Measurements from ENCODE around the gene FMO2.
"Not testable (repeated sequence)": the region's sequence is repeated elsewhere in the genome, so short reads cannot be mapped to it uniquely, and the experiment has no call there.

The FMO2 gene

DNA sequence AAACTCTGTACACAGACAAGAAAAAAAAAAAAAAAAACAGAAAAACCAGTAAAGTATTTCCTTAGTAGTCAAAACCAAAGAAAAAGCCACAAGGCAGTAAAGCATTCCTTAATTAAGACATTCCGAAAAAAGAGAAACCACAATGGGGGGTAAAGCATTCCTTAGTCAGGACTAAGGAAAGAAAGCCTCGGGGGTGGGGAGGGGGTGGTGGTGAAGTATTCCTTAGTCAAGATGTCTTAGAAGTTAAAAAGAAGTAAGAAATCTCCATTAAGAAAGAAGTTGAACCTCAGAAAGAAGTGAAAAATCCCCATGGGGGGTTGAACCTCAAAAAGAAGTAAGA, 35.0 kb downstream of the FMO2 start:
- no peak for DNase-seq

- no peak for DNase-seq
Observed at GRCh38 chr1:171220581-171221054, 35.5 kb downstream of the FMO2 start.

DNA sequence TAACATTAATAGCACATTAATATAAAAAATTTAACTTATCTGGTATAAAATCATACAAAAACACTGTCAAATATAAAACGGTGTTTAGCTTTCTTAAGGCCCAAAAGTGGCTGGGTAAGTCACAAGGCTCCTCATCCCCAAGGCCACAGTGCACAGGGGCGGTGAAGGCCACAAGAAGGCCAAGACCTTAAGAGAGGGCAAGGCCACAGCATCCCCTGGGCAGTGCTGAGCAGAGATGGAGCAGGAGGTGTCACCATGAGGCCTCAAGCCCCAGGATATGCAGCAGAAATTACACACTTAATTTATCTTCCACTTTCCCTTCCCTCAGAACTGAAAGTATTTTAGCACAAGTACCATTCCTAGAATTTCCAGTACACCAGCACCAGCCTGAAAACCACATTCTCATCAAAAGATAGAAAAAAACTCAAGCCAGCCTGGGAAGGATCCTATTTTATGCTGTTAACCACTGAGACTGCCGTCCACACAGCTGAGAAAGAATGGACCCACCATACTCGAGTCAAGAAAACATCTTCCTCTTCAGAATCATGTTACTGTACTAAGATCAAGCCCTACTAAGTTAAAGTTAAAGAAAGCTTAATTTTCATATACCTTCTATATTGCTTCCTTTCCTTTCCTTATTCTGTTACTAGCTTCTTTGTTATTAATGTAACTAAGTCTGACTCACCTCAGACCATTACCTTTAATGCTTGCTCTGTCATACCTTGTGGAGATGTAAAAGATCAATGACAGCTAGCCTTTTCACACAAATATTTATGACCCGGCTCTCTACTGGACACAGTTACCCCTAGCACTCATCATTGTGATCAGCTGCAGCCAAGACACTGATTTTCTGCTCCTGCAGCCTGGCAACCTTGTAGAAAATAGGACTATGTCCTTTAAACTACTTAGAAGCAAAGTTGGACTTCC, 36.8 kb downstream of the FMO2 start:
- DNase-seq = no peak

GRCh38 chr1:171222936-171223335, 37.8 kb downstream of the FMO2 start:
- DNase-seq = no peak

DNA sequence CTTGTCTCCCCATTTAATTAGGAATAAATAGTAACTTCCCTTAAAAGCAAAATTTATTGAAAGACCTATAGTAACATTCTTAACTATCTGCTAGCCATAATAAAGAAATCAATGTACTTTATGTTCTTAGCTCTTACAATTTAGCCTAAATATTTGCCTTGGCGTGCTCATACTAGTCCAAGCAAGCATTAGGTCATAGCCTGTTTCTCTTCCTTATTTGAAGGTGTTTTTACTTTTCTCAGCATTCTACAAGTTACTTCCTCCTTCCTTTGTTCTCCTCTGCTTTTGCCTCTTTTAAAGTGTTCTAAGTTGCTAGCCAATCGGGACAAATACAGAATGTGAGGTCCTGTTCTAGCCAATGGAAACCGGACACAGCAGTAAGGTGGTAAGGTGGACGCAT, 39.2 kb downstream of the FMO2 start:
- DNase-seq = not testable (repeated sequence)

GRCh38 chr1:171226747-171227370, 41.8 kb downstream of the FMO2 start:
- DNase-seq = no peak

DNA sequence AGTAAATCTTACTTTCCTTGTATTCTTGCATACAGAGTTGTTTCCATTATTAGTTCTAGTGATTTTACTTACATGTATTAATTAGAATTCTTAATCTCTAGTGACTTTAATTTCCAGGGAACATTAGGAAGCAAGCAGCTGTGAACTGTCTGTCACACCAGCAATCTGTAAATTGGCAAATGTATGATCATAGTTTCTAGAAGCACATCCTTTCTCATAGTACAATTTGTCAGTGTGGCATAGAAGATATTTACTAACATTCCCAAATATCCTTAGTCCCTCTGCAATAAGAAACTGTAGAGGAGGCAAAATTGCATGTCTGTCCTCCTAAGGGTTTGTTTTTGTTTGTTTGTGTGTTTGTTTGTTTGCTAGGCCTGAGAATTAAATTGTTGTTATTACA, 46.2 kb downstream of the FMO2 start:
- DNase-seq = no peak

DNA sequence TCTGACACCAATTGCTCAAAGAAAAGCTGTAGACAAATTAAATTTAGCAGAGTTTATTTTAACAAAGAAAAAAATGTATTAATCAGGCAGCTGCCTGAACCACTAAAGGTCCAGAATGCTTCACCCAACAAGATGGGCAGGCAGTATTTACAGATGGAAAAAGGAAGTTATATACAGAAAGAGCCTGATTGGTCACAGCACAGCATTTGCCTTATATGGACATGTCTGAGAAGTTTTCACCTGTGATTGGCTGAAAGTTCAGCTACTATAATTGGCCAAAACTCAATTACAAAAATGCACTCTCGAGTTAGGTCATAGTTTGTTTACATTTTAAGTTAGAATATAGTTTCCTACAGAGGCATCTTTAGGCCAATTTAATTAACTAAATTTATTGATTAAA, 48.1 kb downstream of the FMO2 start:
- no peak for DNase-seq

DNA sequence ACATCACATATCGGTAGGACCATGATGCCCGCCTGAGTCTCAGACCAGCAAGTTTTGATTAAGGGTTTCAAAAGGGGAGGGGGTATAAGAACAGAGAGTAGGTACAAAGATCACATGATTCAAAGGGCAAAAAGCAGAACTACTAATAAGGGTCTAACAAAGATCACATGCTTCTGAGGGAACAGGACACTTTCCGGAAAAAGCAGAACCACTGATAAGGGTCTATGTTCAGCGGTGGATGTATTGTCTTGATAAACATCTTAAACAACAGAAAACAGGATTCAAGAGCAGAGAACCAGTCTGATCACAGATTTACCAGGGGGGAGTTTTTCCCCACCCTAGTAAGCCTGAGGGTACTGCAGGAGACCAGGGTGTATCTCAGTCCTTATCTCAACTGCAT, 51.1 kb downstream of the FMO2 start:
- not testable (repeated sequence) for DNase-seq

DNA sequence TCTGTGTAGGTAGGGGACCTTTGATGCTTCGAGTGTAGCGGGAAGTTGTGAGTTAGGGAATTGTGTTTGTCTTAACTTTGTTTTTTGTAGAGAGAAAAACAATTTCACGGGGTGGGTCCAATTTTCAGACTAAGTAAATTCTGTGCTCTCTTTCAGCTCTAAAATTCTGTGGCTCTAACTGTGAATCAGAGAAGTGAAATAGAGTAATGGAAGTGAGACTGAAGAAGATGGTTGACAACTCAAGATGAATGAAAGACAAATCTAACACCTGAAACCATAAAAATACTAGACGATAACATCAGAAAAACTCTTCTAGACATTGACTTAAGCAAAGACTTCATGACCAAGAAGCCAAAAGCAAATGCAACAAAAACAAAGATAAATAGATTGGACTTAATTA, 58.8 kb downstream of the FMO2 start:
- DNase-seq = no peak

- peak; percentile 34 for DNase-seq
Observed at GRCh38 chr1:171245458-171246064, 60.5 kb downstream of the FMO2 start.

- no peak for DNase-seq
Observed at GRCh38 chr1:171247501-171247900, 62.4 kb downstream of the FMO2 start.

- no peak for DNase-seq
Observed at GRCh38 chr1:171248302-171248701, 63.2 kb downstream of the FMO2 start, which contains the start of gene FMO1. FMO1 (plus strand) TSS chr1:171248494; CDS start chr1:171258088, 9,594 bp downstream.

DNA sequence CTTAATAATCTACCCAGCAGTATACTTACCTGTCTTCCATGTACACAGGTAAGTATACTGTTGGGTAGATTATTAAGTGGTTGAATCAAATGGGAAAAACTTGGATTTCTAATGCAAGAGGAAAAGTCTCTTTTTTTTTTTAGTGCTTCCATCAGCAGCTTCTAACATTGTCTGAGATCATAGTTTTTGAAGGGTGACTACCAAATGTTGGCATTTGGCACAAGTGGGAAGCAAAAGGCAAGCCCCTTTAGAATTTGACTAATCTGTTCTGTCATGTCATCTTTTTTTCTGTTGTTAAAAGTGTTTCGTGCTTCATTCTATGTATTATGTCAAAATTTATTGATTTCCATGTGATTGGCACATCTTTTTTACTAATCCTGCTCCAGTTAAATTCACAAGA, 63.7 kb downstream of the FMO2 start:
- no peak for DNase-seq

DNA sequence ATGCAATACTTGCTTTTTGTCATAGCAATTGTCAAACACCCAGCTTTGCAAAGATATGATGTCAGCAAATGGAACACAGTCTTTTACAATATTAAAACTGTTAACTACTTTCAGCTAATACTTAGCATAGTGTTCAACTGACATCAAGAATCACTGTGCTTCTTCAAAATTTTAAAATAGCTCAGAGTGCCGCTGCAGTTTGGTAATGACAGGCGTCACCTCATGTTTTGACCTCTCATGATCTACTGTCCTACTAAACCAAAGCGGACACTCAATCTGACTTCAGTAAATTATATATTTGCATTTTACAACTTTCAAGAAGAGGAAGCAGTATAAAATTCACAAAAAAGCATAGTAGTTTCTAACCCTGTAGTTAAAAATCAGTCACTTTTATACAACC, 65.2 kb downstream of the FMO2 start:
- DNase-seq = no peak

DNA sequence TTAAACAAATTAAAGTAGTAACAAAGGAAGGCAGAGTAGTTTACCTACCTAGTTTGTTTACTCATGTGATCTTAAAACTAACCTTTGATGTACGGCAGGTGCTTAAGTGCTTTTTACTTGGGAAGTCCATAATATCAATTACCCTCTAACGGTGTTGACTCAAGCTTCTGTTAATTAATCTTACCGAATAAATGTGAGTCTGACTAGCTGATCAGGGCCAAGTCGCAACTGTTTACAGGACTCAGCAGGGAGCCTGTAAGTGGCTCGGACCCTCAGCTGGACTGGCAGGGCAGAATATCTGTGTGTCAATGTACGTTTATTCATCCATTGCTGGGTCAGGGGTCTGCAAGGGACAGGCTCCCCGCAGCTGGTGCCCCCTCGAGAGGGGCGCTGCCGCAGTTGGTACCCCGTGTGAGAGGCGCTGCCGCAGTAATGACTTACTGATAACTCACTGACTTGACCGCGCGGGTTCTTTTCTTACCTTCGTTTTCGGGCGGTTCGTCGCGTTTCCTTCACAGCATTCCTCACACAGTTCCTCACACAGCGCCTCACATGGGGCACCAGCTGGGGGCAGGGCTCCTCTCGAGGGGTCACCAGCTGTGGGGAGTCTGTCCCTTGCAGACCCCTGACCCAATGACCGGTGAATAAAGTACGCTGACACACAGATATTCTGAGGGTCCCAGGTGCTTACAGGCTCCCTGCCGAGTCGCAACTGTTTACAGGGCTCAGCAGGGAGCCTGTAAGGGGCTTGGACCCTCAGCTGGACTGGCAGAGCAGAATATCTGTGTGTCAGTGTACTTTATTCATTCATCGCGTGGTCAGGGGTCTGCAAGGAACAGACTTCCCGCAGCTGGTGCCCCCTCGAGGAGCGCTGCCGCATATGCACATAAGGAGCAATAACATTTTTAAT, 66.2 kb downstream of the FMO2 start:
- peak; percentile 22 for DNase-seq

DNA sequence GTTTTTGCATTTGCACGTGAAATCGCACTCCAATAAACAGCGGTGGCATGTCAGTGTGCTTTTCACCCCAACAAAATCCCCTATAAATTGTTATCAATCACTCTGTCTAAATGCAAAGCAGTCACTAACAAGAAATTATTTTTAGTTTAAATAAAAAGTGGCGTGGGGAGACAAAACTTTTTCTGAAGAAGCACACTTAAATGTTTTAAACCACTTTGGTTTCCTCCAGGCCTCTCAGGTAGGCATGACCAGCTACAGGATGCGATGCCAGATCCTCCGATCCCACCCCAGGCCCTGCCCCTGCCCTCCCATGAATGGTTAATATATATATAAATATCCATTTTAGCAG, 66.8 kb downstream of the FMO2 start:
- DNase-seq = no peak

DNA sequence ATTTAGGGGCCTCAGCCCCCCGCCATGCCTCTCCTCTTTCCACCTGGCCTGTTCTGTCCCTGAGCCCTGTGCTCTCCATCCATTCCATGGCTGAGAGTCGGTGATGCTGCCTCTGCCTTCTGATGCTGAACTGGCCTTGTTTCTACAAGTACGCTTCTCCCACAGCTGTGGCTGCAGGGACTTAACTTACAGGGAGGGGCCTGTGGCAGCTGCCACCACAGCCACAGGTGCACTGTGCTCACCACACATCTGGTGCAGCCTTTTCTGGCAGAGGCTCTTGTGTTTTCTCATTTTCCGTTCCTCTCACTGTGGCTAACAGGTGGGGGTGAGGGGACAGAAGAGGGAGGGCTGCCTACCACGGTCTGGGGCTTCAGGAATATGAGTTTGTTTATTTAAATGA, 67.4 kb downstream of the FMO2 start:
- DNase-seq = no peak

DNA sequence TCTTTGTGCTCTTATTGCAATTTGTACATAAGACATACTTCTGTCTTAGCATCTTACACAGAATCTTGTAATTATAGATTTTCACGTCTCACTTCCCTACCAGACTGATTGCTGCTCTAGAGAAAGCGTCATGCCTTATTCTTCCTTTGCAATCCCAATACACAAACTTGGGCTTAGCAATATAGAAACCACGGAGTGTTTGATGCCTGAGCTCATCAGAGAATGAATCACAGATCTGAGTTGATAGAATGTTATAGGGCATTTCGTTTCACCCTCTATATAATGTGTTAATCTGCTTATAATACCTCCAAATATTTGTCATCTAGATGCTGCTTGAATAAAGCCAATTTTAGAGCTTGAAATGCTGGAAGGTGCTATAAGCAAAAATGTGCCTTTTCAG, 69.8 kb downstream of the FMO2 start:
- DNase-seq = no peak

DNA sequence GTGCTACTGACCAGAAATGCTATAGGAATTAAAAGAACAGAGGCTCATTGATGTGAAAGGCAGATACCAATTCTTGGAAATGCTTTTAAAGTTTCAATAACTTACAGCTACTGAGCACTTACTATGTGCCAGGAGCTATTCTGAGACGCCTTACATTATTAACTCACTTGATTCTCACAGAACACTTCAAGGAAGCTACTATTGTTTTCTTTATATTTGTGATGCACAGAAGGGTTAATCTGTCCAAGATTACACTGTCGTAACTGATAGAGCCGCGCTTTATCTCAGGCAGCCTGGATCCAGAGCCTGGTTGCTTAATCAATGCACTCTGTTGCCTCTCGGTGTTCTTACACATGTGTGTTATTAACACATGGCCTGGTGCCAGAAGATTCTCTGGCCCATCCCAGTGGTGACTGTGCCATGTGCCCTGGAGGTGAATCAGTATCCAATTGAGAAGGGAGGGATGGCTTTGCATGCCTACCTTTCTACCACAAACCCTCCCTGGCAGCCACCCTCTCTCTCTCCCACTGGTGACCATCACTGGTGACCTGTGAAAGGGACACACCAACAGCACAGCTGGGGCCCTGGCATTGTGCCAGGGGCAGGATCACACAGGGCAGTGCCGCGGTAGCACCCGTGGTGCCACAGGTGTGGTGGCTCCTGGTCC, 72.0 kb downstream of the FMO2 start:
- DNase-seq = no peak

DNA sequence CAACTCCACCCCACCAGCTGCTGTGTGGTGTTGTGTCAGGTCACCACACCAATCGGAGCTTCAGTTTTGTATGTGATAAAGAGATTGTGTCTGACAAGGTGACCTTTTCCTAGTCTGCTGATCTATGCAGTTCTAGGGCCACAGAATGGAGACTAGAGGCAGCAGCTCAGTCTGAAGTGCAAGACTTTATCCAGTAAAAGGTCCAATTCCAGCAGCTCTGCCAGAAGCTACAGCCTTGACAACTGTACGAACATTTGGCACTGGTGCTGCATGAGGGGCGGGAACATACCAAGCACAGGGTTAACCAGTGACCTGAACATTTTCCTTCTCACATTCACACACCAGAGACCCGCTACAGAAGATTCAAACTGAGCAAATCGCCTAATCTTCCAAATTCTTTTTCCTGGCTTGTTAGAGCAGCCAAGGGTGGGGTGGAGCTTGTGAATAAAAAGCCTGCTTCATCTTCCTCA, 72.5 kb downstream of the FMO2 start:
- no peak for DNase-seq

GRCh38 chr1:171258429-171258828, 73.3 kb downstream of the FMO2 start:
- no peak for DNase-seq
